ENCODE results near the gene AMZ1.
A peak's percentile ranks its signal among the peaks of the same experiment; 100 is the strongest.
"Not testable (repeated sequence)": the region's sequence is repeated elsewhere in the genome, so short reads cannot be mapped to it uniquely, and the experiment has no call there.

Gene AMZ1

DNA sequence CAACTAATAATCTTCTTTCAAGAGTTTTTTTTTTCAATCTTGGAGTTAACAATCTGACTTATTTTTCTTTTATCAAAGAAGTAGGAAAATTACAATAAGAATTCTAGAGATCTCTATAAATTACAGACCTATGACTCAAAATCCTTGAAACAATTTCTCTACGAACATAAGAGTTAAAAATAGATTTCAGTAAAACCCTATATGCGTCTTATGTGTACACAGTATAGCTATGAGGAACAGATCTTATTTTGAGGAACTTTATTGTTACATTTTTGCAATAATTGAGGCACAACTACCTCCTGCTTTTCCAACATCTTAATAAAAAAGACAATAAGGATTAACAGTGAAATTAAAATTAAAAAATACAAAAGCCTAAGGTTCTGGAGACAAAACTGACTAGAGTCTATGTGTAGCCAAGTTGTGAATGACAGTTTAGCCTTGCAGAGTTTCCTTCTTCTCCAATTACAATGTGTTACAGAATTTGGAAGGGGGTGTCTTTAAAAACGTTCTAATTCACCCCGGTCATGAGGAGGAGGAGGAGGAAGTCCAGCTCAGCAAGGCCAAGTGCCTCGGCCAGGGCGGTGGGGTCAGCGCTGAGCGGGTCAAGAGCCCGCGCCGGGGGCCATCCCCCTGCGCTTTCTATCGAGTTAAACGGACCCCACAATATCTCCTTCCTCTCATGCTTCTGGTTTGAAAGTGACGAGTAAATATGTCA lies 40.5 kb downstream of the AMZ1 start:
- no peak for DNase-seq

DNA sequence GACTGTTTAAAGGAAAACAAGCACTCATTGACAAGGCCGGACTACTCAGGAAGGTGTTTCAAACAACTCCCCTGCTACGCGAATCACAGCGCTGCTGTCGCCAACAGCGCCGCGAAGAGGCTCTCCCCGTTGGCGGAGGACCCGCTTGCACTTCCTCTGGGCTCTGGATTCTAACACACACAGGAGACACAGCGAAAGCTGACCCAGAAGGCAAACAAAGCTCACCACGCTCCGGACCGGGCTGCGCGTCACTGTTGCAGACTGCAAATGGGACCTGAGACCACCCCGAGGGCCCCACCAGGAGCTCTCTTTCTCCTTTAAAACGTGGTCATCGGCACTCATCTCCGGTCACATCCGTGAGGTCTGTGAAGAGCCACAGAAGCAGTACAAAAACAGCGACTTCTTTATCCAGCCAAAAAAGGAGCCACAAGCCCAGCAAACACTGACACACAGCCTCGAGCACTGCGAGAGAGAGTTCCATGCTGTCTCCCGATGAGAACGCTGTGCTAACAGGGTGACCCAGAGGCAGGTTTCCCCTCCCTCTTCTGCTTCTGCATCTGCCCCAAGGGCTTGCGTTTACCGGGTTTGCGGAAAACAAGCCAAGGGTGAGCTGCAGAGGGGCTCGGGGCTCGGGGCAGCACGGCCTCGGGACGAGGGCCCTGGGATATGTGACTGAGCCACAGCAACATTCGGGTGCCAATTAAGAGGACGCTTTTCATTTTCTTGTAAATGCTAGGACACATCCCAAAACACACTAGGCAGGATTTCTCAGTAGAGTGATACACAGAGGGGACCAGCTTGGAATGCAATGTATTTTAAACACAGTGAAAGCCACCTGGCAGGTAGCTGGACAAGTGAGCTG lies 41.3 kb downstream of the AMZ1 start:
- DNase-seq: peak; percentile 57

- no peak for DNase-seq
These were observed 42.1 kb downstream of the AMZ1 start for GRCh38 chr7:2729893-2730716.

DNA sequence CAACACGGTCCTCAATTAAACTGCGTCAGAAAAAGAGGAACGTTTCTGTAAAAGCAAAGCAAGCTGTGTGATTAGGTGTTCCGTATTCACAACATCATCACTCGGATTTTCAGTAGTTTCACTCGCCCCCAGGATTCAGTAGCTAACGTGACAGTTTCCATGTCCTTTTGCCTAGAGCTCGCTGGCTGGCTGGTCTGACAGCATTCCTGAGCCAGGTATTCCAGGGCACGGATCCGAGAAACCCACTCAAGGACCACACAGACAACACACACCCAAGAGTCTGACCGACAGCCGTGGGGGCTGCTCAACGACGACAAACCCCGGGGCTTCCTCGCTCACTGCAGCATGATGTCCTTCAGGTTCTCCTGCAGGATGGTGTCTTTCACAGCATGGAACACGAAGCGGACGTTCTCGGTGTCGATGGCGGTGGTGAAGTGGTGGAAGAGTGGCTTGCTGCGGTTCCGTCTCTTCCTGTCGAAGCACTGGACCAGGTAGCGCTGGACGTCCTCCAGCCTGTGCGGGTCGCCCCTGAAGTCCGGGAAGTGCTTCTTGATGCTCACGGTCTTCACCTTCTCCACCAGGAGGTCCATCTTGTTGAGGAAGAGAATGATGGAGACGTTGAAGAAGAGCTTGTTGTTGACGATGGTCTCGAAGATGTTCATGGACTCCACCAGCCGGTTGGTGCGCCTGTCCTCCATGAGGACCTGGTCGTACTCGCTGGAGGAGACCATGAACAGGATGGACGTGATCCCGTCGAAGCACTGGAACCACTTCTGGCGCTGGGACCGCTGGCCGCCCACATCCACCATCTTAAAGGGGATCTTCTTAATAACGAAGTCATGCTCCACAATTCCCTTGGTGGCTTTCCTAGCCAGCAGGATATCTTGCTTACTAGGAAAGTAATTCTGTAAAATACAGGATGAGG lies 43.1 kb downstream of the AMZ1 start:
- DNase-seq: no peak

DNA sequence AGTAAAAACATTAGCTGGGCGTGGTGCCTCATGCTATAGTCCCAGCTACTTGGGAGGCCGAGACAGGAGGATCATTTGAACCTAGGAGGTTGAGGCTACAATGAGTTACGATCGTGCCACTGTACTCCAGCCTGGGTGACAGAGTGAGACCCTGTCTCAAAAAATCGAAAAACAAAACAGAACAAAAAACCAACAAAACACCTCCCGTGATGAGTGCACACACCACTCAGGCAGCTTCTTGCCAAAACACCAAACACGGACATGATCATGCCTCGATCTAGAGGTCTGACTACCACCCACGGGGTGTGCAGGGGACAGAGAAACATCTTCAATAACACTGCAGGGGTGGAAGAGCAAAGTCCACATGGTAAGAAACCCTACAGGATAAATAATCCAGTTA lies 44.4 kb downstream of the AMZ1 start:
- DNase-seq: no peak

GRCh38 chr7:2732959-2733584 lies 45.1 kb downstream of the AMZ1 start:
- DNase-seq: no peak

- DNase-seq: no peak
These were observed 46.2 kb downstream of the AMZ1 start for GRCh38 chr7:2734084-2734686.

DNA sequence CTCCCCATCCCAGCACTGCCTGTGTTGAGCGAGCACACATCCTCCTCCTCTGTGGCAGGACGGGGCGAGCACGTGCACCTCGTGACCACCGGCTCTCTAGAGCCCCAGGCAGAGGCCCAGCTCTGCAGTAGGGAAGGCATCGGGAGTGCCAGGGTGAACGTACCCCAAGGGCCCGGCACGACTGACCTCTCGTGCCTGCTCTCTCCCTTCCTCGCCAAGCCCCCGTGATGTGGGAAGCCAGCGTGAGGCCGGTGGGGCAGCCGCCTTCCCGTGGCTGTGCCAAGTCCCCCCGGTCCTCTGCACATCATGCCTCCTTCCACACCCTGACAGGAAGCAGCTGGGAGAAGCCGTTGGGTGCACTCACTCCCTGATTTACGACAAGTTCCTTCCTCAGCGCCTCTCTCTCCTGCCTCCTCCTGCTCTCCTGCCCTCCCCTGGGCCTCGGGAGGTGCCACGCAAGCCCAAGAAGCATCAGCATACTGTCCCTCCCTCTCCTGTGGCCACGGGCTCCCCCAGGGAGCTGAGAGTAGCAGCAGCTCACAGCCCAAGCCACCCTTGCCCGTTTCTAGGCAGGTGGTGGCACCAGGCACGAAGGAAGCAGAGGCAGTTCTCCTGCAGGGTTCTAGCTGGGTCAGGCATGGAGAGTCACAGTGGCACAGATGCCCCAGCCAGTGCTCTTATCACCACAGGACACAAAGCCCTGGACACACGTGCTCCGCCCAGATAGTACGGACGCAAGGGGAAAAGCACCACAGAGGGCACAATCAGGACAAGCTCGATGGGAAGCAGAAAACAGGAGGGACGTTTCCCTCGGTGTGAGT lies 47.0 kb downstream of the AMZ1 start:
- peak; percentile 58 for DNase-seq

GRCh38 chr7:2735744-2736143 lies 47.7 kb downstream of the AMZ1 start:
- DNase-seq: no peak

GRCh38 chr7:2736411-2736914 lies 48.5 kb downstream of the AMZ1 start:
- no peak for DNase-seq

DNA sequence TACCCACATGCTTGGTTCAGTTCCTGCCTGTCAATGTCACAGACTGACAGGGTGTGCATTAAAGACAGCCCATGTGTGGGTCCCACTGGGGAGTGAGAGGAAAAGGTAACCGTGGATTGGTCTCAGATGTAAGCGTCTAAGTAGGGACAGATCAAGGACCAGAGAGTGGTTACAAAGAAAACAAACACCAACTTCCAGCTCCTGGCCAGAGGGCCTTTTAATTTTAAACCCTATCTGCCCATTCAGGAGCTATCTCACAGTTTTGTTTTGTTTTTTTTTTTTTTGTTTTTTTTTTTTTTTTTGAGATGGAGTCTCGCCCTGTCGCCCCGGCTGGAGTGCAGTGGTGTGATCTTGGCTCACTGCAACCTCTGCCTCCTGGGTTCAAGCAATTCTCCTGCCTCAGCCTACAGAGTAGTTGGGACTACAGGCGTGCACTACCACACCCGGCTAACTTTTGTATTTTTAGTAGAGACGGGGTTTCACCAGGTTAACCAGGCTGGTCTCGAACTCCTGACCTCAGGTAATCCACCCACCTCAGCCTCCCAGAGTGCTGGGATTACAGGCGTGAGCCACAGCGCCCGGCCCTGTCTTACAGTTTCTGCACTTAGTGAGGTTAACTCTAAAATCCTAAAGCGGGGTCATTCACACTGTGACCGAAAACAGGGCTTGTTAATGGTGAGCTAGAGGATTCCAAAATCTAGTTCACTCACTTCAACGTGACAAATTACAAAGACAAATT lies 49.2 kb downstream of the AMZ1 start:
- not testable (repeated sequence) for DNase-seq

DNA sequence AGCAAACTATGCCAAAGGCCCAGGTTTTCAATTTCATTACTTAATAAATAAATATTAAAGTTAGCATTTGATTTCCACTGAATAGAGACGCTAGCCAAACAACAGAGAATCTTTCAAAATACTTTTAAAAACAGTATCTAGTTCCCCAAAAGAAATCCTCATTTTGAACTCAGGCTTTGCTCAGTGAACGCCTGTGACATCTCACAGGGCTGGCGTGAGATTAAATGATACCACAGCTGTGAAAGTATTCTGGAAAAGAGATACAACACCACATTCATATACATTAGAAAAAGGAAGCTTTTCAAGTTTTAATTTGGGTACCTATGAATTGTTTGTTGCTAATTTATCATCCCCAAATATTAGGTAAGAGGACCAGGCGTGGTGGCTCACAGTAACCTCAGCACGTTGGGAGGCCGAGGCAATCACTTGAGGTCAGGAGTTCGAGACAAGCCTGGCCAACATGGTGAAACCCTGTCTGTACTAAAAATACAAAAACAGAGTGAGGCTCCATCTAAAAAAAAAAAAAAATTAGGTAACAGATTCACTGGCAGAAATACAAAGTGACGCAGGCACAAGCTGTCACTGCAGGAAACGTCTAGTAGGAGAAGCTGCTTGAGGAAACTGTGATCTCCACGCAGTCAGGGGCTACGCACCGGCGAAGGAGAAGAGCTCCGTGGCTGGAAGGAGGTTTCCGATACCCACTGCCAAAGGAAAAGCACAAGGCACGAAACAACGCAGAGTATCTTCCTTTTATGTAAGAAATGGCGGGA lies 50.0 kb downstream of the AMZ1 start:
- DNase-seq: no peak

GRCh38 chr7:2738766-2739549 lies 51.0 kb downstream of the AMZ1 start:
- no peak for DNase-seq

- DNase-seq: not testable (repeated sequence)
These were observed 55.7 kb downstream of the AMZ1 start for GRCh38 chr7:2743523-2744185.

GRCh38 chr7:2748684-2749083 lies 60.7 kb downstream of the AMZ1 start:
- not testable (repeated sequence) for DNase-seq

DNA sequence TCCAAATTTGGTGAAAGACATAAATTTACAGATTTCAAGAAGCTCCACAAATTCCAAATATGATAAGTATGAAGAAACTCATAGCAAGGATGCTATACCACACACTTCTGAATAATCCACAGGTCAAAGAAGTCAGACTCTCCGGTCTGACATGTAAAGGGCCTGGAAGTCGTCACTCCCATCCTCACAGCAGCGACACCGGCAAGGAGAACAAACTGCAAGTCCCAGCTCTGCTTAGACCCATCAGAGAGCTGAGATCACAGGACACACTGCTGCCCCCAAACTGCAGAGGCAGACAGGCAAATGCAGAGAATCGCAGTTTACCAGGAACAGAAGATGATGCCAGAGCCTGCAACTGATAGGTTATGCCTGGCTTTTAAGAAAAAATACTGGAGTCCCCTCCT lies 62.0 kb downstream of the AMZ1 start:
- DNase-seq: no peak

DNA sequence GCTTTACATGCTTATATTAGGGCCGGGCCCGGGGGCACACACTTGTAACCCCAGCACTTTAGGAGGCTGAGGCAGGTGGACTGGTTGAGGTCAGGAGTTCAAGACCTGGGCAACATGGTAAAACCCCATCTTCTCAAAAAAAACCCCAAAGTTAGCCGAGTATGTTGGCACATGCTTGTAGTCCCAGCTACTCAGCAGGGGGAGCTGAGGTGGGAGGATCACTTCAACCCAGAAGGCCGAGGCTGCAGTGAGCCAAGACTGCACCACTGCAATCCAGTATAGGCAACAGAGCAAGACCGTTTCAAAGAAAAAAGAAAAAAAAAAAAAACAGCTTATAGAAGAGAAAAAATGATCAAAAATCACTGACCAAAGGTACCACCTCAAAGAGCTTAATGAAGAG lies 63.1 kb downstream of the AMZ1 start:
- DNase-seq: no peak
